Kidney epithelial cell (primary cell): ENCODE measurements around the gene PIAS3. TPM values are rescaled to one million over a fixed set of nuclear protein-coding genes. Genes with fewer than 3 reads are reported as not detected.

Experiments
- DNase-seq: peaks from one replicate; pipeline ENCODE4 v3.0.0-alpha.2; 2010; ENCODE audit warnings: low read depth
- H3K27me3 ChIP-seq: 2 replicates; pipeline ENCODE4 v1.6.0; 2011; ENCODE audit warnings: low read length; ENCODE audit not compliant: control insufficient read depth, insufficient read depth
- H3K36me3 ChIP-seq: 2 replicates; pipeline ENCODE4 v1.5.1; 2011; ENCODE audit warnings: low read length; ENCODE audit not compliant: control insufficient read depth, insufficient read depth
- H3K4me3 ChIP-seq: 2 replicates; pipeline ENCODE4 v1.5.1; 2011; ENCODE audit warnings: low read depth, mild to moderate bottlenecking, control low read depth, low read length
- CTCF ChIP-seq: IDR thresholded peaks from 2 replicates; pipeline ENCODE4 v1.5.1; 2011; ENCODE audit warnings: mild to moderate bottlenecking, moderate library complexity, low read length, control low read depth, inconsistent platforms; ENCODE audit not compliant: insufficient read depth, poor library complexity, severe bottlenecking
- total RNA-seq: library from RNA; depleted of rRNA; stranded (reverse); fragments of >200 nt; gene quantifications from 2 replicates; pipeline ENCODE4 v1.2.3, GENCODE V29; 2015

The PIAS3 gene
- total RNA-seq, 1 donor from 2014 or later = 17.7 TPM

DNA sequence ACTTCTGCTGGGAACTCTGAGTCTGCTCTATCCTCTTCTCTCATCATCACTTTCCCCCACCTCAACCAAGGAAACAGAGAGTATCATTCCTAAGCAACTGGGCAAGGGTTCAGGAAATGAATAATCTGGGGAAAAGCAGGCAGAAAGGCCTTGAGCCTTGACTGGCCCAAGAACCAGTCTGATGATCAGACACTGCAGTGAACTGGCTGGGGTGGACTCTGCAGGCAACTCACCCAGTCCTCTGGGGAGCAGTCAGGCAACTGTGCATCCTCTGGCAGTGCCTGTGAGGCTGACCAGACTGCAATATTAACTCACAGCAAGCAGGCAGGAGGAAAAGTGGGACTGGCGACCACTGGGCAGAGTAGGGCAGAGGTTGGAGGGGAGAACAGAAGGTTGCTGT lies 25.8 kb upstream of the PIAS3 start:
- Histone ChIP-seq H3K36me3 (no peaks in the 10 kb centered on the region), H3K4me3 (no peak overlapping the region), H3K27me3 (peaks cover 7% of the 10 kb centered on the region)
- no peak for TF ChIP-seq CTCF
- DNase-seq = no peak

GRCh38 chr1:145879775-145880174 lies 20.9 kb upstream of the PIAS3 start:
- DNase-seq = no peak
- no peak overlapping the region for H3K4me3 ChIP-seq
- no peak for TF ChIP-seq CTCF
- peaks cover 3% of the 10 kb centered on the region for H3K27me3 ChIP-seq
- no peaks in the 10 kb centered on the region for H3K36me3 ChIP-seq

DNA sequence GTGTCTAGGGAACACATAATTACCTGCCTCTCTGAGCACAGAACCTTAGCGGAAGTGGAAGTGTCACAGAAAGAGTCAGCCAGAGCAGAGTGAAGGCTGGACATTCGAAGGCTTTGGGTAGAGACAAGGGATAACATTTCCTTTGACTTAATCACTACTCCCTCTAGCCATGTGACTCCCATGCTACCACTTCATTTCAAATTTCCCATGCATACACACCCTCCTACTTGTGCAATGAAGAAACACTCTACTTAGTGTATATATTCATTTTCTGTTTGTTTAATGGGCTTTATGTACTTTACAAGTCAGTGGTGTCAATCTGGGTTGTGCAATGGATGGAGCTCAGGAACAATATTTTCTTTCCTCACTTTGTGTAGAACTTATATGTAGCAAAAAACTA lies 19.8 kb upstream of the PIAS3 start:
- no peak for TF ChIP-seq CTCF
- no peak for DNase-seq
- no peak overlapping the region for H3K4me3 ChIP-seq
- no peaks in the 10 kb centered on the region for H3K36me3 ChIP-seq
- H3K27me3 ChIP-seq = no peaks in the 10 kb centered on the region

DNA sequence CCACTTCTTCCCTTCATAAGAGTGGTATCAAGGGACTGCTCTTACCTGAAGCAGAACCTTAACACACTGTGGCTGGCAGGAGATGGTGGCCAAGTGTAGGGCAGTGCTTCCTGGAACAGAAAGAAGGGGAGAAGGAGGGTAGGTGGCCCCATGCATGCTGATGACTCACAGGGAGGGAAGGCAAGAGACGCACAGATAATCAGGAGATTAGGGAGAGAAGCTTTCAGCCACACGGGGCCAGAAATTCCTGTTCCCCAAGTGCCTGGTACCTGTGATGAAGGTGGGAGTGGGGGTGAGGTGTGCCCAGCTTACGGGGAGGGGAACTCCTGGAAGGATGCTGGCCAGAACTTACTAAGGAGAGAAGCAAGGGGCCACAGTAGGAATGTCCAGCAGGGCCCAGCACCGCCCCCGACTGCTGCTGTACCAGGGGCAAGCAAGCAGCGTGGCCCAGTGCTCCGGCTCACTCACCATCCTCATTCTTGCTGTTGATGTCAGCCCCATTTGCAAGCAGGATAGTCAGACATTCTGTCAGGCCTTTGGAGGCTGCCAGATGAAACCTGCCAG lies 19.1 kb upstream of the PIAS3 start:
- no peak overlapping the region for H3K4me3 ChIP-seq
- TF ChIP-seq CTCF = no peak
- H3K36me3 ChIP-seq = no peaks in the 10 kb centered on the region
- H3K27me3 ChIP-seq = no peaks in the 10 kb centered on the region
- DNase-seq = no peak

DNA sequence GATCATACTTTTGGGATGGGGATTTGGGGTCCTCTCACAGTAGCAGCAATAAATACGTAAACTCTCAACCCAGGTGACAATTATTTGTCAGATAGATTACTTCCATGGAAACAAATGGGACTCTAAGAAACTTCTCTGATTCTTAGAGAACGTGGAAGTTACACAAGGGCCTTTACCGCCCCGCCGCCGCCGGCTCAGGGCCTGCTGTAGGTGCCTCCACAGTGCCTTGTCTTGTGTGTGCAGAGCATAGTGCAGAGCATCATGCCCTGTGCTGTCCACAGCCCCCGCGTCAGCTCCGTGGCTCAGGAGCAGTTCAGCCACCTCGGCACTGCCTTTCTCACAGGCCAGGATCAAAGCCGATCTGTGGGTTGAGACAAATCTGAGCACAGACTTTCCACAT lies 15.8 kb upstream of the PIAS3 start:
- TF ChIP-seq CTCF = no peak
- no peaks in the 10 kb centered on the region for H3K27me3 ChIP-seq
- no peaks in the 10 kb centered on the region for H3K36me3 ChIP-seq
- no peak for DNase-seq
- no peak overlapping the region for H3K4me3 ChIP-seq
